NOMO-1 treated with DMSO at 0.1 percent for 48 hours (cell line): ENCODE results near the gene TSPAN16.

ENCODE experiments used
- DNase-seq: peaks from one replicate; lab custom pipeline; 2025; ENCODE audit not compliant: unreplicated experiment; lab: John Stamatoyannopoulos, UW

TSPAN16 gene, protein sequence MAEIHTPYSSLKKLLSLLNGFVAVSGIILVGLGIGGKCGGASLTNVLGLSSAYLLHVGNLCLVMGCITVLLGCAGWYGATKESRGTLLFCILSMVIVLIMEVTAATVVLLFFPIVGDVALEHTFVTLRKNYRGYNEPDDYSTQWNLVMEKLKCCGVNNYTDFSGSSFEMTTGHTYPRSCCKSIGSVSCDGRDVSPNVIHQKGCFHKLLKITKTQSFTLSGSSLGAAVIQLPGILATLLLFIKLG

DNA sequence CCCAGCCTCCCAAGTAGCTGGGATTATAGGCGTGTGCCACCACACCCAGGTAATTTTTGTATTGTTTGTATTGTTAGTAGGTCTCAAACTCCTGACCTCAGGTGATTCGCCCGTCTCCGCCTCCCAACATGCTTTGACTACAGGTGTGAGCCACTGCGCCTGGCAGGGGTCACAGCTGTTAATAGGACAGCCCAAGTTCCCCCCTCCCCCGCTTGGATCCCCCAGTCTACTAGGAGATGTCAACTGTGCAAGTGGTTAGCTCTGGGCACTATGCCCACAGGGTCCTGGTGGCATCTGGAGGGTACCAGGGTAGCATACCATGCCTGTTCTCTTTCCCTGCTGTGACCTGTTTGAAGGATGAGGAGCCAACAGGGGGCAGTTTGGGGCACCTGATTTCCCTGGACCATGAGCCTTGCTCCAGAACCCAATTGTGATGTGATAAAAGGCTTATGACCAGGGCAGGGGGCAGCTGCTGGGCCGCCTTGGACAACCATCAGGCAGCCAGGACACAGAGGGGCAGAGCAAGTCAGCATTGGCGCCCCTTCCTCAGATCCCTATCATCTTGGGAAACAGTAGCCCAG is at the start of gene TSPAN16:
Gene TSPAN16, plus strand, starts transcription at position 496 of the 581 bp plus-strand sequence. CDS start 138 bp downstream, outside the sequence.
- no peak for DNase-seq

DNA sequence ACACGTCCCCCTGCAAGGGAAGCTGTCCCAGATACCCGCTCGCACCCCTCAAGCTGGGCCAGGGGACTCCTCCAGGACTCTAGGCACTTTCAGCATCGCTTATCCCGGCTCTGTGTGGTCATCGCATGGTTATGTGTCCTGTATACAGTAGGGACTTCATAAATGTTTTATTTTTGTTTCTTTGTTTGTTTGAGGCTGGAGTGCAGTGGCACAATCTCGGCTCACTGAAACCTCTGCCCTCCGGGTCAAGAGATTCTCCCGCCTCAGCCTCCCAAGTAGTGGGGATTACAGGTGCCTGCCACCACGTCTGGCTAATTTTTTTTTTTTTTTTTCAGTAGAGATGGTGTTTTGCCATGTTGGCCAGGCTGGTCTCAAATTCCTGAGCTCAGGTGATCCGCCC is 49.0 kb upstream of the TSPAN16 start:
- DNase-seq: no peak

DNA sequence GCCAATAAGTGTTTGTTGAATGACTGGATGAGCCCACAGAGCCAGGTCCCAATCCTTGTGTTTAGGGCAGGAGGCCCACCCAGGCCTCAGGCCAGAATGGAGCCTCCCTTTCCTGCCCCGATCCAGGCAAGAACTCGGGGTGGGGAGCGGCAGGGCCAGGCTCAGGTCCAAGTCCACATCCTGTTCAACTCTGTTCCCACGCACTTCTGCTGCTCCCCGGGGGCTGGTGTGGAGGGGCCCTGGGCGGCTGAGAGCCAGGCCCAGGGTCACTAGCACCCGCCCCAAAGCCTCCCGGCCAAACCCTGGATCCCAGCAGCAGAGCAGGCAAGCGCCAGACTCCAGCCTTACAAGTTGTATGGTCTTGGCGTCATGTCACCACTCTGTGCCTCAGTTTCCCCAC is 48.6 kb upstream of the TSPAN16 start:
- DNase-seq: no peak

DNA sequence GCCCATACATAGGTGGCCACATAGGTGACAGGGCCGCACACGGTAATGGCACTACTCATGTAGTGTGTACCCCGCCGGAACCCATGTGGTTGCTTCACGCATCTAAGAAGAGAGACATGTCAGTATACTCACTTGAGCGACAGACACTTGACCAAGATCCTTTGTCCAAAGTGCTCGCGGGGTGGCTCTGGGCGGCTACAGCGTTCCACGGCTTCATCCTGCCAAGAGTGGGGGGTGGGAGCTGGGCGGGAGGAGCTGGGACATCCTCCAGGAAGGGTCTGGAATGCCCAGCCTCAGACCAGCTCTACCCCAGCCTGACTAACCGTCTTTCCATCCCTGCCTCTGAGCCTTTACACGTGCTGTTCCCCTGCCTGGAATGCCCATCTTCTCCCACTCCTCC is 48.0 kb upstream of the TSPAN16 start:
- no peak for DNase-seq

DNA sequence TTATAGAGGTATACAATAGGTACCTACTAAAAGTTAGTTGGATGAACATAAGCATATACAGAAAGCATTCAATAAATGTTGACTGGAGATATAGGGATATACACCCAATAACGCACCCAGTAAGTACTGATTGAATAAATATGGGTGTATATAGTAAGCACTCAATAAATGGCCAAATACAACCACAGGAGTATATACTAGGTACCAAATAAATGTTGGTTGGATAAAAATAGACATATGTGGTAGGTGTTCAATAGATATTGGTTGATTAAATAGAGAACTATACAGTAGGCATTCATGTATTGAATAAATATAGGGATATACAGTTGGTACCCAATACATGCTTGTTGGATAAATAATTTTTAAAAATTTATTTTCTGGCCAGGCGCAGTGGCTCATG is 47.1 kb upstream of the TSPAN16 start:
- no peak for DNase-seq

DNA sequence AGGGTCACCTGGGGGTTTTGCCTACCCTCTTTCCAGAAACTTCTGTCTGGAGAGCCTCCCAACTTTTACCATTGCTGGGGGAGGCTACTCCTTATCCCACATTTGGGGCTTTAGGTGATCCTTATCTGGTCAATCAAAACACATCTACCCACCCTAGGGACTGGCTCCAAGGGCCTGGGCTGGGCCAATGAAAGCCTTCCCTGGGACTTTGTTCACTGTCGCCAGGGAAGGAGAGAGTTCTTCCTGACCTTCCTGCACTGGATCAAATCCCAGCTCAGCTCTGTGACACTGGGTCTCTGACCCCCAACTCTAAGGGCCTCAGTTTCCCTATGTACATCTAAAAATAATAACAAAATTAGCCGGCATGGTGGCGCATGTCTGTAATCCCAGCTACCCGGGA is 44.7 kb upstream of the TSPAN16 start:
- no peak for DNase-seq

DNA sequence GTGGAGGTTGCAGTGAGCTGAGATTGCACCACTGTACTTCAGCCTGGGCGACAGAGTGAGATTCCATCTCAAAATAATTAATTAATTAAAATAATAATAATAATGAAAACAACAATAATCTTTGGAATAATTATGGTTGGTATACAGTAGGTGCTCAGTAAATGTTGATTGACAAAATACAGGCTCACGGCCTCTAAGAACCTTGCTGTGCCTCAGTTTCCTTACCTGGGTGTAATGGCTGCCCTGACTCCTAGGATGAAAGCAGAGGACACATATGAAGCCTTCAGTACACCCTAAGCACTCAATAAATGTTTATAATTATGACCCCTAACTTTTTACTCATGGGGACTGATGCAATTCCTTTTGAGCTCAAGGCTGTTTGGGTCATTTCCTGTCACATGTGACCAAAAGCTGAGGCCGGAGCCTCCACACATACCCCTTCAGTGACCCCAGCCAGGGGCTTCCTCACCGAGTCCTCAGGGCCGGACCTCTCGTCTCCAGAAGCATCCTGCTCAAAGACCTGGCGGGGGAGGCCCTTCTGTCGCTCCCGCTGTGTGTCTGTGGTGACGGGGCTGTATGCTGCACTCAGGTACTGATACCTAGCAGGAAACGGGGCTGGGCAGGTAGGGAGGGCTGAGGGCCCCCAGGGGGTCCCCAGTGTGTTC is 44.2 kb upstream of the TSPAN16 start:
- DNase-seq: no peak

DNA sequence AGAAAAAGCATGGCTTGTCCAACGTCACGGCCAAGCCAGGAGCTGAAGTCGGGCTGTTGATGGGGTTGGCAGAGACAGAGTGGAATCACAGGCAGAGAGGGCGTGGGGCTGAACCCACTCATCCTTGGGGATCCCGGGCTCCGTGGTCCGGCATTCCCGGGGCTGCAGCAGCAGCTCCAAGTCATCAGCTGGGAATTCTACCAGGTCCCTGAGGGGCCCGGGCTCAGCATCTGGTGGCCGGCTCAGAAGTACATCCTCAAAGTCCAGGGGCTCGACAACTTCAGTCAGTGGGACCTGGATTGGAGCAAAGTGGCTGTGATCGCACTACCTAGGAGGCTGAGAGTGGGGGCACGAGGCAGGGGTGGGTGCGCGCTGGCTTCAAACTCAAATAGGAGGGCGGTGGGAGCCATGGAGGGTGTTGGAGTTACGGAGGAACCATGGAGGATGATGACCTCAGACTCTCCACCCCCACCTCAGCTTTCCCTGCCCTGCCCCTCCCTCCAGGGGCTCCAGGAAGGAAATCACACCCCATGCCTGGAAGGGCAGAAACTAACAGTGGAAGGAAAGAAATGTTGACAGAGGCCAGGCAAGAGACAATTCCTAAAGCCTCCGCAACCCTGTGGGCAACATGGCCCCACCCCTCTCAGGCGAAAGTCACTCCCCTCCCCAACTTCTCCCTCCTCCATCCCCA is 43.1 kb upstream of the TSPAN16 start:
- no peak for DNase-seq

DNA sequence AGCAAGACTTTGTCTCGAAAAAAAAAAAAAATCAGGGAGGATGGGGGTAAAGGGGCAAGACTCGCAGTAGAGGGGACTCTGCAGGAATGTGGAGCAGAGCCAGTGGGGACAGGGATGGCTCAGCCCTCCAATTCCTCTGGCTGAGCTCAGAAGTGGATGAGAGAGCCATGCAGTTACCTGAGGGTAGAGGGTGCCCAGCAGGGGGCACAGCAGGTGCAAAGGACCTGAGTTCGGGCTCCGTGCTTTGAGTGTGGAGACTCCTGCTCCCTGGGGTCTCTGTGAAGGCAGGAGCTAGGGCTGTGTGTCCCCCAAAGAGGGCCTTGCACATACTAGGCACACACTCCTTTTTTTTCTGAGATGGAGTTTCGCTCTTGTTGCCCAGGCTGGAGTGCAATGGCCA is 41.3 kb upstream of the TSPAN16 start:
- DNase-seq: no peak

DNA sequence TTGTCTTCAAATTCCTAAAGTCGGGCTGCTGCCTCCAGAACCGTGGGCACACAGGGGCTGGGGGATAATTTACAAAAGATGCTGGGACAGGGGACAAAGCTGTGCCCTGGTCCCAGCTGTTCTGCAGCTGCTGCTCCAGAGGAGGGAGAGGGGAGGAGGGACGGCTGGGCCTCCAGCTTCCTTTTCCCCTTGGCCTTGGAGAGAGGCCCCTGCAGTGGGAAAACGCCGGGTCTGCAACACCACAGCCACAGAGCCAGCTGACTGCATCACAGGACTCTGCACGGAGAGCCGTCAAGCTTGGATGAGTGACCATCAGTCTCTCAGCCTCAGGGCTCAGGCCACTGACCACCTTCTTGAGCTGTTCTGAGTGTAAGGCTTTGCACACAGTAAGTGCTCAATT is 39.8 kb upstream of the TSPAN16 start:
- no peak for DNase-seq

DNA sequence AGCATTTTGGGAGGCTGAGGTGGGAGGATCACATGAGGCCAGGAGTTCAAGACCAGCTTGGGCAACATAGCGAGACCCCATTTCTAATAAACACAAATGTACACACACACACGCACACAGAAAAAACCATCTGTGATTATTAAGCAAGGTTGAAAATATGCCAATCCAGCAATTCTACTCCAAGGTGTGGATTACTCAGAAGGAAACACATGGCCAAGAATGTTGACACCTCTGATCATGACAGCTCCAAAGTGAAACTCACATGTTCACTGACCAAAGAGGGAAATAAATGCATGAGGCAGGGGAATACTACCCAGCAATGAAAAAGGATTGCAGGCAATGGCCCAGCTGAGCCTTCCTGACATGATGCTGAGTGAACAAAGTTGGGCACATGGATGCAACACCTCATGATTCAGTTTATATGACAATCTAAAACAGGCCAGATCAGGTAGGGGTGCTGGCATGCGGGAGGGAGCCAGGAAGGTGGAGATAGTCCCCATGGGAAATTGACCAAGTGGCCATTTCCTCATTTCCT is 38.0 kb upstream of the TSPAN16 start:
- no peak for DNase-seq

DNA sequence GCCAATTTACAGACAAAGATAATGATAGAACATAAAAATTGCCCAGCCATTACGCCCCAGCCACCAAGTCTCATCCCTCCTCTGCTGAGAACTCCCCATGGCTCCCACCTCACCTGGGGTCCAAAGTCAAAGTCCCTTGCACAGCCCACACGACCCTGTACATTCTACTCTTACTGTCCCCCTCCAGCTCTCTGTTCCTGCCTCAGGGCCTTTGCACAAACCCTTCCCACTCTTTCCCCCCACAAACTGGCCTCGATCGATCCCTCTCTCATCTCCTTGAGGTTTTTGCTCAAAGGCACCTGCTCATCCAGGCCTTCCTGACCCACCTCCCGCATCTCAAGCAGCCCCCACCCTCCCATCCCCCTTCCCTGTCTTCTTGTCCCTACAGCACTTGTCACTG is 35.0 kb upstream of the TSPAN16 start:
- DNase-seq: no peak

DNA sequence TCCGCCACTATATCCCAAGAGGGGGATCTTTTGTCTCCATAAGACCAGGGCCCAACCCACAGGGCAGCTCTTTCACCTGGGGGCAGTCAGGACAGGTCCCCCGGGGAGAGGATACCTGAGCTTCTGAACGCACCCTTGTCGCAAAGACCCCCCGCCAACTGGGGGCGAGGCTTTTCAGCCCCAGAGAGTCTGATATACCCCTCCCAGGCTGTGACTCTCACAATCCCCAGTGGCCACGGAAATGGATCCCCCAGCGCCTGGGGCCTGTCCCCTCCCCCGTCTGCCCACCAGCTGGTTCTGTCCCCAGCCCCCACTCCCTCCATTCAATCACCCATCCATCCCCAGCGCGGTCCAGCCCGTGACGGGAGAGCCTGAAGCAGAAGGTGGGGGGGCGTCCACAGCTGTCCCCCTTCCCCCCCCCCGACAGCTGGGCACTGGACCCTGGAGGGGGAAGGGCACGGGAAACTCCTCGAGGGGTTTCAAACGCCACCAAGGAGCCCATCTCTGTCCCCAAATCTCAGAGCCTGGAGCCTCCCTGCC is 34.5 kb upstream of the TSPAN16 start:
- DNase-seq: no peak

DNA sequence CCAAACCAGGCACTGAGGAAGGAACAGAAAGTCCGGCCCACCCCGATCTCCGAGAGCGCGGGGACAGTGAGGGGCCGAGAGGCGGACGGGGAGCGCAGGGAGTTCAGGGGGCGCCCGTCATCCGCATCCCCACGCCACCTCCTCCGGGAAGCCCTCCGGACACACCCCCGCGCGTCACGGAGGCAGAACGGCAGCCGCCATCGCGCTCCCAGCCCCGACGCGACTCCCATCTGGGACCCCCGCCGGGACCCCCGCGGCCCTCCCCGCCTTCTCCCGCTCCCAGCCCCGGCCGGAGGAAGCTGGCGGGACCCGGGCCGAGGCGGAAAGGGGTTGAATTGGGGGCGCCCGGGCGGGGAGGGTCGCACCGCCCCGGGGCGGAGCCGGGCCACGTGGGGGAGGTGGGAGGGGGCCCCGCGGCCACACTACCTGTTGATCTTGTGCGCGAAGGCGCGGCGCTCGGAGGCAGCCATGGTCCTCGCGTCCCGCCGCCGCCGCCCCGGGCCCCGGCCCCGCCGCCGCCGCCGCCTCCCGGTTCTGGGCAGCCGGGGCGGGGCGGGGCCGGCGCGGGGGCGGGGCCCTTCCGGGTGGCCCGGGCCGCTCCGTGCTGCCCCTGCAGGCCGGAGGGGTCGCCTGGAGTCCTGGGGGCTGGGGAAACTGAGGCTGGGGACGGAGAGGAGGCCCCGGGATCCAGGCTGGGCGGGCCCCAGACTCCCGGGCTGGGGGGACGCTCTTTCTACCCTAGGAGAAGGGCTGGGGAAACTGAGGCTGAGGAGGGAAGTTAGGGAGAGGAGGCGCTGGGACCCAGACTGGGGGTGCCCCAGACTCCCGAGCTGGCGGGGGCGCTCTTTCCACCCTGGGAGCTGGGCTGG is 33.8 kb upstream of the TSPAN16 start, which contains the start of gene DOCK6:
Gene DOCK6, minus strand, starts transcription at position 554 of the 869 bp plus-strand sequence. Its CDS starts 84 bp downstream, at position 470.
- DNase-seq: peak; percentile 26

DNA sequence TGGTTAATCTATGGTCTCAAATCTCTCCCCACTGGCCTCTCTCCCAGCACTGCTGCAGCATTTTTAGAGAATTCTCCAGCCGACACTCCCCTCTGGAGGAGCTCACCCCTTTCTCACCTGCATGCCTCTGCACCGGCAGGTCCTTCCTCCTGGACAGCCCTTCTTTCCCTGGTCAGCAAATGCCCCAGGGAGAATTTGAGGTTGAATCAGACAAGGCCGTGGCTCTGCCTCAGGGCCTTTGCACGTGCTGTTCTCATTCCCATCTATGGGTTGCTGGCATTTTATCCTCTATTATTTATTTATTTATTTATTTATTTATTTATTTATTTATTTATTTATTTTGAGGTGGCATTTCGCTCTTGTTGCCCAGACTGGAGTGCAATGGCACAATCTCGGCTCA is 32.2 kb upstream of the TSPAN16 start:
- DNase-seq: no peak

DNA sequence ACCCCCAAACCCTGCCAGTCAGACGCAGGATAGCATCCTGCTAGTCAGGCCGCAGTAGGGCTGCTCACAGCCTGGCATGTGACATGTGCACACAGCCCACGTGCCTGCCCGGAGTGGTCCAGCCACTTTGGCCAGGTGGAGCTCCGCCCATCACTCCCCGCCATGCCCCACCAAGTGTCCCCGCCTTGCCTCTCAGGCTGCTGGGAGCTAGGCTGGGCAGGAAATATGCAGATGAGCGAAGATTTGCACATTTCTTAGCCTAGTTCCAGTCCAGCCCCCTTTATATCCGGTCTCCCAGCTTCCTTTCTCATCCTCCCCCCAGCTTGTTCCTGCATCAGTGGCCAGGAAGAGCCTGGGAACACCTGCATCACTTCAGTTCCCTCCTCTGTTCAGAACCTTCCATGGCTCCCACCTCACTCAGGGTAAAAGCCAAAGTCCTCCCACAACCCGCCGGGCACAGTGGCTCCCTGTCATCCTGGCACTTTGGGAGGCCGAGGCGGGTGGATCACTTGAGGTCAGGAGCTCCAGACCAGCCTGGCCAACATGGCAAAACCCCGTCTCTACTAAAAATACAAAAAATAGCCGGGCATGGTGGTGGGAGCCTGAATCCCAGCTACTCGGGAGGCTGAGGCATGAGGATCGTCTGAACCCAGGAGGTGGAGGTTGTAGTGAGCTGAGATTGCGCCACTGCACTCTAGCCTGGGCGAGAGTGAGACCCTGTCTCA is 31.3 kb upstream of the TSPAN16 start:
- DNase-seq: no peak

DNA sequence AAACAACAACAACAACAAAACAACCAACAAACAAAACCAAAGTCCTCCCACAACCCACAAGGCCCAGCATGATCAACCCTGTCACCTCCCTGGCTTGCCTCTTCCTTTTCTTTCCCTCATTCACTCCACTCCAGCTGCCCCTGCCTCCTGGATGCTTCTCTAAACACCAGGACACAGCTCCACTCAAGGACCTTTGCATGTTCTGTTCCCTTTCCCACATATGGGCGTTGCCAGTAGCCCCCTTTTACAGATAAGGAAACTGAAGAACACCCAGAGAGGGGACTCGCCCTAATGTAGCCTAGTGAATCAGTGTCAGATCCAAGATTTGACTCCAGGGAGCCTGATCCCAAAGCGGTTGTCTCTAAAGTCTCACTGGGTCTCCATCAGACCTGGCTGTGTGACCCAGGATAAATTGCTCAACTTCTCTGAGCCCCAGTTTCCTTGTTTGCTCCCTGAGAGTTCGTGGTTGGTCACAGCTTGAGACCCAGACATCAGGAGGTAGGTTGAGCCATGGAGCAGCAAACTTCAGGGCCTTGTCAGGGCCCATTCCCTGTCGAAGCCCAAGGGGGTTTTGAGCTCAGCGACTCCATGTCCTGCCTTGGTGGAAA is 30.7 kb upstream of the TSPAN16 start:
- DNase-seq: no peak

DNA sequence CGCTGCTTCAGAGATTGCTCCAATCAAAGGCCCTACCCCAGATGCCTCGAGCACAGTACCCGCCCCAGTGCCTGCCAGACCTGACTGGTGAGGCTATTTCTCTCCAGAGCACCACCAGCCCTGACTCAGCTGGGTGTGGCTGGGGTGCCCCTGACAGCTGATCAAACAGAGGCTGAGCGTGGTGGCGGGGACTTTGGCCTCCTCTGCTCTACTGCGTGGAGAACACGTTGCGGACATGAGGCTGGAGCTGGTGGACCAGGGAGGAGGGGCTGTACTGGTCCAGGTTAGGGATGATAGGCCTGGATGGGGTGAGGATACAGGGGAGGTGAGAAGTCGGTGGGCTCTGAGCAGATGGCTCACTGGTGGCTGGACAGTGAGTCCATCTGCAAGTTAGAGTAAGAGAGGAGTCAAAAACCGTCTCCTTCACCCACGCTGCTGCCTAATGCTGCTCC is 30.1 kb upstream of the TSPAN16 start:
- no peak for DNase-seq
